Endothelial cell of umbilical vein (primary cell): ENCODE data around the gene PSMG2. TPM values are rescaled to one million over a fixed set of nuclear protein-coding genes. Genes with fewer than 3 reads are reported as not detected.

Experiments used
- BruUV-seq: library from RNA; stranded (reverse); fragments of 400-500 nt; replicated peaks from 2 replicates; lab custom pipeline; 2021; lab: Mats Ljungman, UMichigan
- CTCF ChIA-PET: fragments of 300-600, 350-600 bp; sonication (Branson Sonifier 250); formaldehyde crosslinking; loops from one replicate; lab custom pipeline; 2021; ENCODE audit warnings: antibody characterized with exemption, inconsistent platforms; lab: Charles Lee
- POLR2A ChIA-PET: fragments of 300-600, 350-600 bp; sonication (Branson Sonifier 250); formaldehyde crosslinking; loops from one replicate; lab custom pipeline; 2021; ENCODE audit warnings: antibody characterized with exemption, inconsistent platforms; lab: Charles Lee
- DNase-seq: peaks from one replicate; pipeline ENCODE4 v3.0.0-alpha.2; 2011; ENCODE audit warnings: low read depth, low spot score
- FAIRE-seq: peaks from 2 replicates; lab custom pipeline; 2011; peaks lifted over from hg19 to GRCh38; lab: Jason Lieb, UNC
- H2AFZ ChIP-seq: 2 replicates; pipeline ENCODE4 v1.6.0; 2012; ENCODE audit warnings: low read depth, low read length, control low read depth, inconsistent platforms
- H3K27ac ChIP-seq: 2 replicates; pipeline ENCODE4 v1.5.1; 2011; ENCODE audit warnings: low read depth, mild to moderate bottlenecking, control low read depth, low read length, moderate library complexity; ENCODE audit not compliant: insufficient read depth
- H3K27me3 ChIP-seq, 2 experiments: 2 replicates each; pipeline versions ENCODE4 v1.6.0 to v1.6.1; 2011; ENCODE audit warnings: low read length in 2 of 2, mixed read lengths in 1 of 2; ENCODE audit not compliant: control insufficient read depth in 2 of 2, insufficient read depth in 2 of 2
- H3K36me3 ChIP-seq, 2 experiments: 2 replicates in 1 of 2; 3 replicates in 1 of 2; pipeline ENCODE4 v1.5.1; 2011; ENCODE audit warnings: low read length in 2 of 2, mild to moderate bottlenecking in 1 of 2, moderate library complexity in 1 of 2; ENCODE audit not compliant: control insufficient read depth in 2 of 2, insufficient read depth in 2 of 2; ENCODE audit errors: extremely low read depth in 1 of 2
- H3K4me1 ChIP-seq: 3 replicates; pipeline ENCODE4 v1.5.1; 2011; ENCODE audit warnings: mild to moderate bottlenecking, low read length; ENCODE audit not compliant: control insufficient read depth, insufficient read depth; ENCODE audit errors: extremely low read depth
- H3K4me2 ChIP-seq: 2 replicates; pipeline ENCODE4 v1.6.1; 2011; ENCODE audit warnings: low read length, control low read depth, mixed read lengths; ENCODE audit not compliant: insufficient read depth
- H3K4me3 ChIP-seq, 3 experiments: fragments of 200-600 bp in 1 of 3; sonication (generic), shearing (Covaris generic) in 1 of 3; replicated peaks in 1 of 3; 2 replicates each; pipeline ENCODE4 v1.5.1; 2011 to 2016; ENCODE audit warnings: control low read depth in 3 of 3, low read length in 3 of 3, mild to moderate bottlenecking in 2 of 3, inconsistent platforms in 1 of 3, low read depth in 1 of 3, moderate library complexity in 1 of 3; ENCODE audit not compliant: insufficient read depth in 1 of 3
- H3K79me2 ChIP-seq: 2 replicates; pipeline ENCODE4 v1.6.0; 2012; ENCODE audit warnings: low read length, inconsistent platforms; ENCODE audit not compliant: control insufficient read depth, insufficient read depth
- H3K9ac ChIP-seq: replicated peaks from 2 replicates; pipeline ENCODE3; 2011; ENCODE audit warnings: low read length, control low read depth; ENCODE audit not compliant: insufficient read depth; ENCODE audit errors: extremely low read depth
- H3K9me1 ChIP-seq: replicated peaks from 3 replicates; pipeline ENCODE4 v1.6.0; 2011; ENCODE audit warnings: mild to moderate bottlenecking, low read length; ENCODE audit not compliant: control insufficient read depth, insufficient read depth; ENCODE audit errors: extremely low read depth
- H3K9me3 ChIP-seq: replicated peaks from 2 replicates; pipeline ENCODE4 v1.5.1; 2012; ENCODE audit warnings: low read length, inconsistent platforms; ENCODE audit not compliant: control insufficient read depth, insufficient read depth
- H4K20me1 ChIP-seq: replicated peaks from 2 replicates; pipeline ENCODE3; 2011; ENCODE audit warnings: mild to moderate bottlenecking, low read length; ENCODE audit not compliant: control insufficient read depth, insufficient read depth; ENCODE audit errors: extremely low read depth
- CTCF ChIP-seq, 2 donors: IDR thresholded peaks; 1 replicate in 1 of 2; 2 replicates in 1 of 2; pipeline ENCODE4 v1.5.1; 2011; ENCODE audit warnings: low read length in 2 of 2, mild to moderate bottlenecking in 2 of 2, moderate library complexity in 2 of 2, control low read depth in 1 of 2, inconsistent platforms in 1 of 2, low read depth in 1 of 2; ENCODE audit not compliant: insufficient read depth in 1 of 2; ENCODE audit errors: extremely low read depth in 1 of 2
- EZH2 ChIP-seq: IDR thresholded peaks from 2 replicates; pipeline ENCODE4 v1.6.1; 2012; ENCODE audit warnings: borderline replicate concordance, low read depth, mild to moderate bottlenecking, moderate library complexity, low read length, inconsistent platforms; ENCODE audit not compliant: severe bottlenecking
- FOS ChIP-seq: IDR thresholded peaks from 2 replicates; pipeline ENCODE4 v1.6.1; 2011; ENCODE audit warnings: mild to moderate bottlenecking, low read length, moderate library complexity, borderline replicate concordance; ENCODE audit not compliant: insufficient read depth
- GATA2 ChIP-seq: IDR thresholded peaks from 2 replicates; pipeline ENCODE4 v1.7.0; 2011; ENCODE audit warnings: low read depth, mild to moderate bottlenecking, moderate library complexity, mixed read lengths, low read length; ENCODE audit not compliant: insufficient read length, insufficient read depth
- JUN ChIP-seq: IDR thresholded peaks from 2 replicates; pipeline ENCODE4 v1.6.1; 2011; ENCODE audit warnings: borderline replicate concordance, low read depth; ENCODE audit not compliant: insufficient read length, insufficient read depth
- MYC ChIP-seq: IDR thresholded peaks from one replicate; pipeline ENCODE4 v1.6.1; 2011; ENCODE audit warnings: mild to moderate bottlenecking, low read depth, low read length
- POLR2A ChIP-seq: IDR thresholded peaks from 2 replicates; pipeline ENCODE4 v1.6.1; 2012; ENCODE audit warnings: low read depth, mild to moderate bottlenecking, control low read depth, low read length
- POLR2AphosphoS5 ChIP-seq: IDR thresholded peaks from 2 replicates; pipeline ENCODE4 v1.6.1; 2012; ENCODE audit warnings: low read depth, mild to moderate bottlenecking, control low read depth, low read length, moderate library complexity; ENCODE audit not compliant: insufficient read depth
- dilution Hi-C: fragments of 300-500 bp; cut with MboI; formaldehyde crosslinking; loops from one replicate; pipeline ENCODE4 v1.15.0; 2019; ENCODE audit warnings: low sequenced_read_pairs; ENCODE audit not compliant: extremely low pct_ligation_motif_present
- intact Hi-C: fragments of 100-400 bp; cut with micrococcal nuclease; formaldehyde crosslinking; loops from one replicate; pipeline ENCODE4 v1.10.0; 2022
- polyA plus RNA-seq, 4 experiments: library from polyadenylated mRNA; depleted of rRNA in 3 of 4; stranded (reverse) in 3 of 4; unstranded in 1 of 4; fragments of >200 nt; gene quantifications; 2 replicates each; pipeline versions ENCODE4 v1.2.1 to v1.2.3, GENCODE V29; 2011 to 2012; ENCODE audit warnings: missing spikeins in 1 of 4
- total RNA-seq: library from RNA; stranded (reverse); gene quantifications from 2 replicates; pipeline ENCODE4 v1.2.3, GENCODE V29; 2021
- TF ChIP-seq, protein P1 (sequence below): IDR thresholded peaks from 2 replicates; pipeline ENCODE4 v1.6.1; 2011; ENCODE audit not compliant: insufficient read depth, insufficient read length

The PSMG2 gene
- total and polyA plus RNA-seq, 2 donors (not counting 3 experiments of a cell fraction or from before 2014, with no cell fraction given): 42.0 to 71.0 TPM

DNA sequence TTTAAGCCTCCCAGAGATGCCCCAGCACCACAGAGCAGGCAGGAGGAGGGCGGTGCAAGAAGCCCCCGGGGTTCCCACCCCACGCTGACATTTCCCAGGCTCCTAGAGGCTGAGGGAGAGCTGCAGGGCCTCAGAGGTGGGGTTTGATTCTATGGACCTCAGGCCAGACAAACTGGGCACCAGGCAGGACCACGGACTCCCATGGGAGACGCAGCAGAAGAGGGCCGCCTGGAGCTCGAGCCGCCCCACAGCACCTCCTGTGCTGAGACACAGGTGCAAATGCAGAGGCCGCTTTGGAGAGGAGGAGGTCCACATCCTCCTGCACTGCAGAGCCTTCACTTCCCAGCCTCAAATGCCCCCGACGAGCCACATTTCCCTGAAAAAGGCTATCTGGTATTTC, 62.7 kb downstream of the PSMG2 start:
- FAIRE-seq (no peak), DNase-seq (no peak)
- intact Hi-C loops (no loop called here), dilution Hi-C loops (no loop called here)
- no peak overlapping the region for H3K4me3 ChIP-seq
- POLR2A ChIA-PET: no interaction called here
- H3K4me2 ChIP-seq: no peak overlapping the region
- BruUV-seq: no TSS peak
- H3K27me3 ChIP-seq: peaks cover 2 to 6% of the 10 kb centered on the region in 2 experiments
- no peaks in the 10 kb centered on the region for H3K9me3 ChIP-seq
- H3K9me1 ChIP-seq: no peaks in the 10 kb centered on the region
- H3K9ac ChIP-seq: no peak overlapping the region
- no peak overlapping the region for H2AFZ ChIP-seq
- no peaks in the 10 kb centered on the region for H4K20me1 ChIP-seq
- no peak overlapping the region for H3K27ac ChIP-seq
- no peak for TF ChIP-seq POLR2A
- TF ChIP-seq POLR2AphosphoS5: no peak
- TF ChIP-seq MYC: no peak
- TF ChIP-seq, protein P1, sequence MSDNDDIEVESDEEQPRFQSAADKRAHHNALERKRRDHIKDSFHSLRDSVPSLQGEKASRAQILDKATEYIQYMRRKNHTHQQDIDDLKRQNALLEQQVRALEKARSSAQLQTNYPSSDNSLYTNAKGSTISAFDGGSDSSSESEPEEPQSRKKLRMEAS: no peak
- no peak for TF ChIP-seq CTCF (IDR thresholded peaks at IDR 0.05; ENCODE audit: extremely low read depth in 1 of 2, insufficient read depth in 1 of 2, low read depth in 1 of 2, low read length in 2 of 2)
- TF ChIP-seq EZH2: no peak
- no peak for TF ChIP-seq FOS
- no peak for TF ChIP-seq GATA2
- TF ChIP-seq JUN: no peak
- no peaks in the 10 kb centered on the region for H3K36me3 ChIP-seq
- CTCF ChIA-PET: no interaction called here
- no peaks in the 10 kb centered on the region for H3K79me2 ChIP-seq
- H3K4me1 ChIP-seq: no peaks in the 10 kb centered on the region
